OCI-LY1 (cell line): ENCODE data around the gene NDUFV1.

ENCODE experiments used
- EZH2 ChIP-seq: fragments of 200-600 bp; sonication (generic), shearing (Covaris generic); IDR thresholded peaks from 2 replicates; pipeline ENCODE4 v1.8.0; 2017; ENCODE audit warnings: borderline replicate concordance, mixed run types, mild to moderate bottlenecking, antibody characterized with exemption, low read length, moderate library complexity, mixed read lengths
- TF ChIP-seq, protein P1 (sequence below): fragments of 200-600 bp; sonication (generic), shearing (Covaris generic); IDR thresholded peaks from 2 replicates; pipeline ENCODE4 v1.5.1; 2017; ENCODE audit warnings: mild to moderate bottlenecking, antibody characterized with exemption, low read length, moderate library complexity, mixed read lengths

DNA sequence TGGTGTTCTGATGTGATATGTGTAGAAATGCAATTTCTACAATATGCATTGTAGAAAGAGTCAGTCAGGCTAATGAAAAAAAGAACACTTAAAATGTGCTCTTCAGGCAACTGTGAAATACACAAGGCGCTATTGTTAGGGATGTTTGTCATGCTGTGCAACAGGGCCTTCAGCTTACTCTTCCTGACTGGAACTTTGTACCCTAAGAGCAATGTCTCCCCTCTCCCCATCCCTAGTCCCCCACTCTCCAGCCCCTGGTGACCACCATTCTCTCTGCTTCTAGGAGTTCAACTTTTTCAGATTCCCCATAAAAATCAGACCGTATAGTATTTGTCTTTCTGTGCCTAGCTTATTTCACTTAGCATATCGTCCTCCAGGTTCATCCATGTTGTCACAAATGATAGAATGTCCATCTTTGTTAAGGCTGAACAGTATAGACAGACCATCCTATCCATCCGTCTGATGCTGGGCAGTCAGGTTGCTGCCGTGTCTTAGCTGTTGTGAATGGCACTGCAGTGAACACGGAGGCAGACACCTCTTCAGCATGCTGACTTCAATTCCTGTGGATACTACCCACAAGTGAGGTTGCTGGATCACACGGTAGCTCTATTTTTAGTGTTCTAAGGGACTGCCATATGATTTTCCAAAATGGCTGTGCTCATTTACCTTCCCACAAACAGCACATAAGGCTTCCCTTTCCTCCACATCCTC is 10.7 kb downstream of the NDUFV1 start:
- TF ChIP-seq, protein P1, sequence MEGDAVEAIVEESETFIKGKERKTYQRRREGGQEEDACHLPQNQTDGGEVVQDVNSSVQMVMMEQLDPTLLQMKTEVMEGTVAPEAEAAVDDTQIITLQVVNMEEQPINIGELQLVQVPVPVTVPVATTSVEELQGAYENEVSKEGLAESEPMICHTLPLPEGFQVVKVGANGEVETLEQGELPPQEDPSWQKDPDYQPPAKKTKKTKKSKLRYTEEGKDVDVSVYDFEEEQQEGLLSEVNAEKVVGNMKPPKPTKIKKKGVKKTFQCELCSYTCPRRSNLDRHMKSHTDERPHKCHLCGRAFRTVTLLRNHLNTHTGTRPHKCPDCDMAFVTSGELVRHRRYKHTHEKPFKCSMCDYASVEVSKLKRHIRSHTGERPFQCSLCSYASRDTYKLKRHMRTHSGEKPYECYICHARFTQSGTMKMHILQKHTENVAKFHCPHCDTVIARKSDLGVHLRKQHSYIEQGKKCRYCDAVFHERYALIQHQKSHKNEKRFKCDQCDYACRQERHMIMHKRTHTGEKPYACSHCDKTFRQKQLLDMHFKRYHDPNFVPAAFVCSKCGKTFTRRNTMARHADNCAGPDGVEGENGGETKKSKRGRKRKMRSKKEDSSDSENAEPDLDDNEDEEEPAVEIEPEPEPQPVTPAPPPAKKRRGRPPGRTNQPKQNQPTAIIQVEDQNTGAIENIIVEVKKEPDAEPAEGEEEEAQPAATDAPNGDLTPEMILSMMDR, result no peak
- no peak for TF ChIP-seq EZH2
